Frontal cortex (tissue), 4 donors: ENCODE data around the gene MAP3K7CL. TPM values are rescaled to one million over a fixed set of nuclear protein-coding genes. Genes with fewer than 3 reads are reported as not detected.

Experiments
- DNase-seq, 2 donors: peaks; one replicate each; pipeline ENCODE4 v3.0.0; 2012; ENCODE audit warnings: low spot score in 2 of 2
- FAIRE-seq: peaks from 2 replicates; lab custom pipeline; 2012; peaks lifted over from hg19 to GRCh38; lab: Jason Lieb, UNC
- total RNA-seq: library from RNA; depleted of rRNA; stranded (reverse); fragments of >200 nt; gene quantifications from one replicate; pipeline ENCODE4 v1.2.3, GENCODE V29; 2014
- donor health status: control.
- donor health status: control.
- donor health status: control.

The MAP3K7CL gene
- total RNA-seq, result 1.2 TPM

- DNase-seq, result no peak
- FAIRE-seq, result no peak
Observed at GRCh38 chr21:29130270-29130969, at the start of gene MAP3K7CL. Gene MAP3K7CL (plus strand): TSS chr21:29130644. CDS start chr21:29133345, 2,701 bp downstream.

GRCh38 chr21:29082046-29082815 is 48.2 kb upstream of the MAP3K7CL start:
- DNase-seq (no peak), FAIRE-seq (no peak)

- FAIRE-seq (no peak), DNase-seq (no peak)
Observed at GRCh38 chr21:29083306-29083705, 47.1 kb upstream of the MAP3K7CL start.

- FAIRE-seq (no peak), DNase-seq (no peak)
Observed at GRCh38 chr21:29084372-29084771, 46.1 kb upstream of the MAP3K7CL start.

GRCh38 chr21:29085106-29085752 is 45.2 kb upstream of the MAP3K7CL start:
- FAIRE-seq, result no peak
- no peak for DNase-seq

GRCh38 chr21:29091033-29091432 is 39.4 kb upstream of the MAP3K7CL start:
- DNase-seq, result no peak
- no peak for FAIRE-seq

GRCh38 chr21:29092102-29092959 is 38.1 kb upstream of the MAP3K7CL start:
- FAIRE-seq (no peak), DNase-seq (no peak)

- FAIRE-seq (no peak), DNase-seq (no peak)
Observed at GRCh38 chr21:29096218-29097015, 34.0 kb upstream of the MAP3K7CL start.

- FAIRE-seq (no peak), DNase-seq (peak in 1 of 2 donors; percentile 16)
Observed at GRCh38 chr21:29098156-29098555, 32.3 kb upstream of the MAP3K7CL start.

GRCh38 chr21:29102791-29103257 is 27.6 kb upstream of the MAP3K7CL start:
- DNase-seq (no peak), FAIRE-seq (no peak)

GRCh38 chr21:29104239-29104708 is 26.2 kb upstream of the MAP3K7CL start:
- no peak for FAIRE-seq

GRCh38 chr21:29105218-29105617 is 25.2 kb upstream of the MAP3K7CL start:
- no peak for FAIRE-seq

More at GRCh38 chr21:29104239-29104708, 26.2 kb upstream of the MAP3K7CL start:
- DNase-seq, result no peak

GRCh38 chr21:29114765-29115500 is 15.5 kb upstream of the MAP3K7CL start:
- no peak for FAIRE-seq
- no peak for DNase-seq

More at GRCh38 chr21:29105218-29105617, 25.2 kb upstream of the MAP3K7CL start:
- no peak for DNase-seq

GRCh38 chr21:29115899-29116298 is 14.5 kb upstream of the MAP3K7CL start:
- no peak for DNase-seq
- FAIRE-seq, result no peak

GRCh38 chr21:29117372-29117955 is 13.0 kb upstream of the MAP3K7CL start:
- DNase-seq (no peak), FAIRE-seq (no peak)

- FAIRE-seq, result no peak
- DNase-seq, result no peak
Observed at GRCh38 chr21:29121759-29122158, 8.7 kb upstream of the MAP3K7CL start.

GRCh38 chr21:29124645-29125044 is 5.8 kb upstream of the MAP3K7CL start:
- DNase-seq (no peak), FAIRE-seq (no peak)

- no peak for DNase-seq
- no peak for FAIRE-seq
Observed at GRCh38 chr21:29125191-29125590, 5.3 kb upstream of the MAP3K7CL start.
